HepG2 (cell line): ENCODE measurements around the gene NEU1. TPM values are rescaled to one million over a fixed set of nuclear protein-coding genes. Genes with fewer than 3 reads are reported as not detected.

ENCODE experiments used
- ERF ChIP-seq: IDR thresholded peaks from 2 replicates; pipeline ENCODE4 v1.6.1; 2018; ENCODE audit warnings: missing biosample characterization, missing genetic modification reagents
- FOXK1 ChIP-seq: sonication (generic); formaldehyde crosslinking; IDR thresholded peaks from 2 replicates; pipeline ENCODE4 v1.4.0; 2020; ENCODE audit warnings: low read depth, missing genetic modification reagents, borderline replicate concordance
- FOXO4 ChIP-seq: sonication (generic); formaldehyde crosslinking; conservative IDR thresholded peaks from 2 replicates; pipeline ENCODE4 v1.8.1; 2023; ENCODE audit warnings: missing genetic modification reagents
- HNRNPL ChIP-seq: fragments of 200-400 bp; formaldehyde crosslinking; IDR thresholded peaks from 2 replicates; pipeline ENCODE4 v1.6.1; 2017; ENCODE audit warnings: mild to moderate bottlenecking, low read depth, low read length
- KDM3A ChIP-seq: IDR thresholded peaks from 2 replicates; pipeline ENCODE4 v1.6.1; 2018; ENCODE audit warnings: low read depth, missing compliant biosample characterization
- MEF2D ChIP-seq: sonication (generic); formaldehyde crosslinking; IDR thresholded peaks from 2 replicates; pipeline ENCODE4 v1.5.1; 2020; ENCODE audit warnings: mild to moderate bottlenecking, missing genetic modification reagents
- NFRKB ChIP-seq: fragments of 450-650 bp; IDR thresholded peaks from 2 replicates; pipeline ENCODE4 v1.6.1; 2017
- POLR2A ChIP-seq, 2 experiments: IDR thresholded peaks; 2 replicates each; pipeline ENCODE4 v1.6.1; 2011; ENCODE audit warnings: low read depth in 2 of 2, low read length in 2 of 2, mild to moderate bottlenecking in 1 of 2, moderate library complexity in 1 of 2; ENCODE audit not compliant: insufficient read depth in 1 of 2
- SAFB2 ChIP-seq: sonication (generic); formaldehyde crosslinking; IDR thresholded peaks from 2 replicates; pipeline ENCODE4 v1.5.1; 2020; ENCODE audit warnings: missing genetic modification reagents, low read depth, mild to moderate bottlenecking, borderline replicate concordance
- SIX1 ChIP-seq: sonication (generic); formaldehyde crosslinking; IDR thresholded peaks from 2 replicates; pipeline ENCODE4 v1.4.0; 2020; ENCODE audit warnings: missing genetic modification reagents, borderline replicate concordance
- SMAD9 ChIP-seq: sonication (generic); formaldehyde crosslinking; IDR thresholded peaks from 2 replicates; pipeline ENCODE4 v1.5.1; 2020; ENCODE audit warnings: mild to moderate bottlenecking, missing genetic modification reagents
- SNRNP70 ChIP-seq: fragments of 200-400 bp; formaldehyde crosslinking; IDR thresholded peaks from 2 replicates; pipeline ENCODE4 v1.6.1; 2017; ENCODE audit warnings: mild to moderate bottlenecking, low read depth, low read length, moderate library complexity
- STAG1 ChIP-seq: sonication (generic); formaldehyde crosslinking; IDR thresholded peaks from 2 replicates; pipeline ENCODE4 v1.4.0; 2020; ENCODE audit warnings: missing genetic modification reagents
- SYNCRIP ChIP-seq: fragments of 200-400 bp; formaldehyde crosslinking; IDR thresholded peaks from 2 replicates; pipeline ENCODE4 v1.6.1; 2018; ENCODE audit warnings: mild to moderate bottlenecking, low read depth, low read length; ENCODE audit not compliant: insufficient read depth
- TCF7L2 ChIP-seq: IDR thresholded peaks from 2 replicates; pipeline ENCODE4 v1.6.1; 2011; ENCODE audit warnings: mild to moderate bottlenecking, low read depth, low read length, moderate library complexity
- TOPORS ChIP-seq: sonication (generic); formaldehyde crosslinking; IDR thresholded peaks from 2 replicates; pipeline ENCODE4 v1.8.0; 2023; ENCODE audit warnings: mild to moderate bottlenecking, missing genetic modification reagents
- XBP1 ChIP-seq: sonication (generic); formaldehyde crosslinking; IDR thresholded peaks from 2 replicates; pipeline ENCODE4 v1.5.0; 2020; ENCODE audit warnings: missing genetic modification reagents
- ZBTB38 ChIP-seq: sonication (generic); formaldehyde crosslinking; IDR thresholded peaks from 2 replicates; pipeline ENCODE4 v1.5.1; 2020; ENCODE audit warnings: mild to moderate bottlenecking, missing genetic modification reagents
- ZNF775 ChIP-seq: sonication (generic); formaldehyde crosslinking; IDR thresholded peaks from 2 replicates; pipeline ENCODE4 v1.4.0; 2020; ENCODE audit warnings: missing genetic modification reagents, mild to moderate bottlenecking, moderate library complexity, borderline replicate concordance
- ZNF891 ChIP-seq: sonication (generic); formaldehyde crosslinking; IDR thresholded peaks from 2 replicates; pipeline ENCODE4 v1.5.0; 2020; ENCODE audit warnings: mild to moderate bottlenecking, missing genetic modification reagents
- polyA plus RNA-seq, 8 experiments: library from polyadenylated mRNA; depleted of rRNA in 3 of 8; stranded (reverse) in 7 of 8; unstranded in 1 of 8; fragments of >200 nt; fragmentation: Illumina TruSeq in 4 of 8; extraction: Trizol in 4 of 8; gene quantifications; 2 replicates each; pipeline versions ENCODE4 v1.2.1 to v1.2.3, GENCODE V29; 2011 to 2016; ENCODE audit warnings: low read depth in 4 of 8, missing spikeins in 1 of 8, mixed read lengths in 1 of 8; ENCODE audit not compliant: insufficient read depth in 1 of 8
- total RNA-seq, 5 experiments: library from RNA; depleted of rRNA; stranded (reverse); fragments of >200 nt; fragmentation: Illumina TruSeq; extraction: Trizol; gene quantifications; 2 replicates each; pipeline ENCODE4 v1.2.3, GENCODE V29; 2016; ENCODE audit warnings: low read depth in 1 of 5
- TF ChIP-seq, protein P1 (sequence below), 2 experiments: sonication (generic) in 1 of 2; formaldehyde crosslinking in 1 of 2; IDR thresholded peaks; 2 replicates each; pipeline versions ENCODE4 v1.4.0 to v1.6.1; 2018 to 2020; ENCODE audit warnings: missing genetic modification reagents in 2 of 2, borderline replicate concordance in 1 of 2, low read depth in 1 of 2, mild to moderate bottlenecking in 1 of 2, missing biosample characterization in 1 of 2
- TF ChIP-seq, protein P2 (sequence below): sonication (generic); formaldehyde crosslinking; IDR thresholded peaks from 2 replicates; pipeline ENCODE4 v1.5.1; 2020; ENCODE audit warnings: missing genetic modification reagents, mild to moderate bottlenecking, borderline replicate concordance
- TF ChIP-seq, protein P3 (sequence below), 2 experiments: sonication (generic) in 1 of 2; formaldehyde crosslinking in 1 of 2; IDR thresholded peaks; 2 replicates each; pipeline versions ENCODE4 v1.5.1 to v1.6.1; 2011 to 2020; ENCODE audit warnings: borderline replicate concordance in 1 of 2, low read depth in 1 of 2, low read length in 1 of 2, mild to moderate bottlenecking in 1 of 2, missing genetic modification reagents in 1 of 2, moderate library complexity in 1 of 2

NEU1 gene
- total and polyA plus RNA-seq, 2 of the 13 experiments (the other 11 are each of a cell fraction or from before 2014, with no cell fraction given) = 215 to 297 TPM

GRCh38 chr6:31827286-31828079 is 35.1 kb downstream of the NEU1 start, which contains the start of gene HSPA1B (continued):
- TF ChIP-seq XBP1 (CRISPR knock-in tag) (peak; percentile 74; the same call in 1 of the 2 replicates), SNRNP70 (no peak), TOPORS (CRISPR knock-in tag) (peak; percentile 49; the same call in 1 of the 2 replicates), ZBTB38 (CRISPR knock-in tag) (peak; percentile 72), POLR2A (IDR thresholded peaks at IDR 0.05; ENCODE audit: insufficient read depth in 1 of 2, low read depth in 2 of 2, low read length in 2 of 2) (peak; percentile 100), FOXO4 (CRISPR knock-in tag) (no peak), ZNF891 (CRISPR knock-in tag) (peak; percentile 97), HNRNPL (peak; percentile 74; the same call in 1 of the 2 replicates), SYNCRIP (no peak), ZNF775 (peak; percentile 31; the same call in 1 of the 2 replicates), MEF2D (CRISPR knock-in tag) (peak; percentile 88), KDM3A (CRISPR knock-in tag) (peak; percentile 48; the same call in 1 of the 2 replicates), STAG1 (CRISPR knock-in tag) (peak; percentile 46), ERF (CRISPR knock-in tag) (peak; percentile 76), TCF7L2 (no peak), SAFB2 (CRISPR knock-in tag) (peak; percentile 66; the same call in 1 of the 2 replicates), SIX1 (CRISPR knock-in tag) (no peak), FOXK1 (peak; percentile 3; the same call in 1 of the 2 replicates), NFRKB (no peak), SMAD9 (CRISPR knock-in tag) (no peak)
- TF ChIP-seq, protein P1, sequence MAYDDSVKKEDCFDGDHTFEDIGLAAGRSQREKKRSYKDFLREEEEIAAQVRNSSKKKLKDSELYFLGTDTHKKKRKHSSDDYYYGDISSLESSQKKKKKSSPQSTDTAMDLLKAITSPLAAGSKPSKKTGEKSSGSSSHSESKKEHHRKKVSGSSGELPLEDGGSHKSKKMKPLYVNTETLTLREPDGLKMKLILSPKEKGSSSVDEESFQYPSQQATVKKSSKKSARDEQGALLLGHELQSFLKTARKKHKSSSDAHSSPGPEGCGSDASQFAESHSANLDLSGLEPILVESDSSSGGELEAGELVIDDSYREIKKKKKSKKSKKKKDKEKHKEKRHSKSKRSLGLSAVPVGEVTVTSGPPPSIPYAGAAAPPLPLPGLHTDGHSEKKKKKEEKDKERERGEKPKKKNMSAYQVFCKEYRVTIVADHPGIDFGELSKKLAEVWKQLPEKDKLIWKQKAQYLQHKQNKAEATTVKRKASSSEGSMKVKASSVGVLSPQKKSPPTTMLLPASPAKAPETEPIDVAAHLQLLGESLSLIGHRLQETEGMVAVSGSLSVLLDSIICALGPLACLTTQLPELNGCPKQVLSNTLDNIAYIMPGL (CRISPR knock-in tag; IDR thresholded peaks at IDR 0.05; ENCODE audit: borderline replicate concordance in 1 of 2, low read depth in 1 of 2) = peak; percentile 13 to 51; a peak in 3 of 4 replicates
- TF ChIP-seq, protein P2, sequence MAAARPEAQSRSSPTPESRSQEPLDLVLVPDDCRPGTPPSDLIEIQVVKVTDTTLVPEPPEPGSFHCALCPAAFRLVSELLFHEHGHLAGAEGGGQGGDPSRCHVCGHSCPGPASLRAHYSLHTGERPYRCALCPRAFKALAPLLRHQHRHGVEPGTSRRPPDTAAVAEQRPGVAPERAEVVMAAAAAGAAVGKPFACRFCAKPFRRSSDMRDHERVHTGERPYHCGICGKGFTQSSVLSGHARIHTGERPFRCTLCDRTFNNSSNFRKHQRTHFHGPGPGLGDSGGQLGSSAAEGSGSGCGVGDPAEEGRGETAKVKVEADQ (CRISPR knock-in tag) = 0 out of 2 replicates have a peak, but pooled peaks have one; percentile 63
- TF ChIP-seq, protein P3, sequence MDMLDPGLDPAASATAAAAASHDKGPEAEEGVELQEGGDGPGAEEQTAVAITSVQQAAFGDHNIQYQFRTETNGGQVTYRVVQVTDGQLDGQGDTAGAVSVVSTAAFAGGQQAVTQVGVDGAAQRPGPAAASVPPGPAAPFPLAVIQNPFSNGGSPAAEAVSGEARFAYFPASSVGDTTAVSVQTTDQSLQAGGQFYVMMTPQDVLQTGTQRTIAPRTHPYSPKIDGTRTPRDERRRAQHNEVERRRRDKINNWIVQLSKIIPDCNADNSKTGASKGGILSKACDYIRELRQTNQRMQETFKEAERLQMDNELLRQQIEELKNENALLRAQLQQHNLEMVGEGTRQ (IDR thresholded peaks at IDR 0.05; ENCODE audit: low read depth, low read length) = no peak
- TF ChIP-seq, protein P3 (CRISPR knock-in tag; IDR thresholded peaks at IDR 0.05; ENCODE audit: borderline replicate concordance) = no peak
